ENCODE data around the gene ID4. TPM values are rescaled to one million over a fixed set of nuclear protein-coding genes. Genes with fewer than 3 reads are reported as not detected.

The ID4 gene
- total and polyA plus RNA-seq, 9 donors = 2.9 to 9.0 (median 5.1) TPM

DNA sequence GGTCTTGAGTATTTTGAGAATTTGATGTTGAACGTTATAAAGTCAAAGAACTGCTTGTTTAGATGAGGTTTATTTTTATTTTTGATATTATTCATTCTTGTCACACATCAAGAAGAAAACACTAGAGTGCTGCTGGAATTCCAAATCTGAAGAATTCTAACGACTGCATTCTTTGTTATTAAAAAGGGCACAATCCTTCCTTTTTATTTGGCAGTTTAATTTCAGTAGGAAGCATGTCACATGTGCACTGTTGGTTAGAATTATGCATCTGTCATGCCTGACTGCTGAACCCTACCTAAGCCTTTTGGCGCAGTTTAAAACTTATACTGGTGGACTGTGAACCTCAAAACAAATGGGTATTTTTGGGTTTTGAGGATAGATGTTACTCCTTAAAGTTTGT, 4.0 kb downstream of the ID4 start:
- H3K27me3 ChIP-seq (ENCODE audit: control insufficient read depth, insufficient read depth, low read length) = peaks cover 17% of the 10 kb centered on the region
- H3K9me3 ChIP-seq (replicated peaks; ENCODE audit: control insufficient read depth, low read depth, low read length) = no peaks in the 10 kb centered on the region
- WGBS (ENCODE audit: insufficient coverage) = 100% methylated on average over 1 of the region's 3 CpGs
- H3K4me3 ChIP-seq (ENCODE audit: low read length) = no peak overlapping the region
- H3K4me1 ChIP-seq (ENCODE audit: control insufficient read depth, insufficient read depth, low read length) = peaks cover 8% of the 10 kb centered on the region
- H3K36me3 ChIP-seq (ENCODE audit: control insufficient read depth, insufficient read depth, low read length) = no peaks in the 10 kb centered on the region
- no peak overlapping the region for H3K27ac ChIP-seq (ENCODE audit: low read length)
- DNase-seq = no peak

GRCh38 chr6:19842030-19842615, 5.0 kb downstream of the ID4 start:
- no peak overlapping the region for H3K27ac ChIP-seq (ENCODE audit: low read length)

GRCh38 chr6:19844689-19845088, 7.5 kb downstream of the ID4 start:
- H3K27me3 ChIP-seq (ENCODE audit: control insufficient read depth, insufficient read depth, low read length) = no peaks in the 10 kb centered on the region
- no peak overlapping the region for H3K4me3 ChIP-seq (ENCODE audit: low read length)
- DNase-seq = no peak
- no peaks in the 10 kb centered on the region for H3K36me3 ChIP-seq (ENCODE audit: control insufficient read depth, insufficient read depth, low read length)
- 71% methylated on average over 2 of the region's 2 CpGs for WGBS (ENCODE audit: insufficient coverage)
- H3K27ac ChIP-seq (ENCODE audit: low read length) = no peak overlapping the region
- H3K9me3 ChIP-seq (replicated peaks; ENCODE audit: control insufficient read depth, low read depth, low read length) = no peaks in the 10 kb centered on the region
- no peaks in the 10 kb centered on the region for H3K4me1 ChIP-seq (ENCODE audit: control insufficient read depth, insufficient read depth, low read length)

More at GRCh38 chr6:19842030-19842615, 5.0 kb downstream of the ID4 start:
- Histone ChIP-seq H3K36me3 (ENCODE audit: control insufficient read depth, insufficient read depth, low read length) (no peaks in the 10 kb centered on the region), H3K4me1 (ENCODE audit: control insufficient read depth, insufficient read depth, low read length) (peaks cover 8% of the 10 kb centered on the region), H3K4me3 (ENCODE audit: low read length) (no peak overlapping the region), H3K9me3 (replicated peaks; ENCODE audit: control insufficient read depth, low read depth, low read length) (no peaks in the 10 kb centered on the region), H3K27me3 (ENCODE audit: control insufficient read depth, insufficient read depth, low read length) (peaks cover 13% of the 10 kb centered on the region)
- DNase-seq = no peak
- WGBS (ENCODE audit: insufficient coverage) = no CpG with 5 or more reads among the region's 4 CpGs

DNA sequence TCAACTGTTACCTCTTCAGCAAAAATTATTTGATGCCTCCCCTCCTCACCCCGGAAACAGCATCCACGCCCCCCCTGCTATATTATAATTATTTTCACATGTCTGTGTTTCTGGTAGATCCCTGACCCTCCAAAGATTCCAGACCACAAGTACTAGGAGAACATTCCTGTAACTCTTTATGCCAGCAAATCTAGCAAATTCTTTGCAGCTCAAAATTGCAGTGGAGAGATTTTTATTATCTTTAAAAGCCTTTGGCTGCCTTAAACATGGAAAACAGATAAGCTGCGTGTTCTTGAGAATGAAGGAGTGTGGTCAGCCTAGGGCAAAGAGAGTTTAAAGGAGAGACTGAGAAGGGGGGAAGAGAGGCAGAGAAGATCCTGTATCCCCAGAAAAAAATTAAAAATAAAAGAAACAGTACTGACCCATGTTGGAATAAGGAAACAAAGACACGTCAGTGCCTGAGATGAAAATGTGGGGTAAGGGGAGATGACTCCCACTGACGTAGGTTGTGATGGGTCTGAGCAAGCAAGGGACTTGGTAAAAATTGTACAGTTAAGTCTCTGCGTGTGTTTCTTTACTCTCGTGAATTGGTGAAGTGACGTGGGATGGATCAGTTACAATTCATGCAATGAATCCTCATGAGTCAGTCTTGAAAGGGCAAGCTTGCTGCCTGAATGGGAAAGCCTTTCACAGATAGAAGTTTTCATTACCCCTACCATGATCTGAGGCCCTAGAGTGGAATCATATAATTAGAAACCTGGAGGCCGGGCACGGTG, 8.3 kb downstream of the ID4 start:
- Histone ChIP-seq H3K4me1 (ENCODE audit: control insufficient read depth, insufficient read depth, low read length) (no peaks in the 10 kb centered on the region), H3K27me3 (ENCODE audit: control insufficient read depth, insufficient read depth, low read length) (no peaks in the 10 kb centered on the region), H3K9me3 (replicated peaks; ENCODE audit: control insufficient read depth, low read depth, low read length) (no peaks in the 10 kb centered on the region), H3K36me3 (ENCODE audit: control insufficient read depth, insufficient read depth, low read length) (no peaks in the 10 kb centered on the region), H3K27ac (ENCODE audit: low read length) (no peak overlapping the region), H3K4me3 (ENCODE audit: low read length) (no peak overlapping the region)
- 79% methylated on average over 8 of the region's 10 CpGs for WGBS (ENCODE audit: insufficient coverage)
- no peak for DNase-seq

- no peak for DNase-seq
- H3K27me3 ChIP-seq (ENCODE audit: control insufficient read depth, insufficient read depth, low read length) = peaks cover 2% of the 10 kb centered on the region
- H3K27ac ChIP-seq (ENCODE audit: low read length) = no peak overlapping the region
- no peaks in the 10 kb centered on the region for H3K9me3 ChIP-seq (replicated peaks; ENCODE audit: control insufficient read depth, low read depth, low read length)
- WGBS (ENCODE audit: insufficient coverage) = 100% methylated on average over 2 of the region's 2 CpGs
- no peak overlapping the region for H3K4me3 ChIP-seq (ENCODE audit: low read length)
- peaks cover 5% of the 10 kb centered on the region for H3K4me1 ChIP-seq (ENCODE audit: control insufficient read depth, insufficient read depth, low read length)
- no peaks in the 10 kb centered on the region for H3K36me3 ChIP-seq (ENCODE audit: control insufficient read depth, insufficient read depth, low read length)
Observed at GRCh38 chr6:19848465-19849029, 11.4 kb downstream of the ID4 start.

DNA sequence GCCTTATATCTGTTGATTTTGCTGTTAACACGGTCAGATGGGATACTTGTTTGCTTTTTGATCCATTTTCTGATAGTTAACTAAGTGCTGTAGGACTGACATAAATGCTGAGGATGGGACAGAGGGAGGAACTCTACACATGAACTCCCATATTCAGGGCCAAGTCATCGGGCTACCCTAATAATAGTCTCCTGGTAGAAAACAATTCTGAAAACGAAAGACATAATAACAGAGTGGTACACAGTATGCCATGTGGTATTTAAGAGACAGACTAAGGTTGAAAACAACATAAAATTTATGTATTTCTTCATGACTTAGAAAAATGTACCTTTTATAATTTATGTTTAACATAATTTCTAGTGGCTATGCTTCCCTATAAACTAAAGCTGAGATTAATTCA, 12.0 kb downstream of the ID4 start:
- H3K36me3 ChIP-seq (ENCODE audit: control insufficient read depth, insufficient read depth, low read length) = no peaks in the 10 kb centered on the region
- no peak overlapping the region for H3K4me3 ChIP-seq (ENCODE audit: low read length)
- no peak for DNase-seq
- WGBS (ENCODE audit: insufficient coverage) = 57% methylated on average over 1 of the region's 3 CpGs
- peaks cover 5% of the 10 kb centered on the region for H3K4me1 ChIP-seq (ENCODE audit: control insufficient read depth, insufficient read depth, low read length)
- peaks cover 2% of the 10 kb centered on the region for H3K27me3 ChIP-seq (ENCODE audit: control insufficient read depth, insufficient read depth, low read length)
- no peak overlapping the region for H3K27ac ChIP-seq (ENCODE audit: low read length)
- no peaks in the 10 kb centered on the region for H3K9me3 ChIP-seq (replicated peaks; ENCODE audit: control insufficient read depth, low read depth, low read length)

- 83% methylated on average over 2 of the region's 4 CpGs for WGBS (ENCODE audit: insufficient coverage)
- no peak for DNase-seq
- H3K27ac ChIP-seq (ENCODE audit: low read length) = no peak overlapping the region
Observed at GRCh38 chr6:19849755-19850154, 12.6 kb downstream of the ID4 start.

GRCh38 chr6:19851241-19852089, 14.3 kb downstream of the ID4 start:
- H3K27ac ChIP-seq (ENCODE audit: low read length) = no peak overlapping the region
- peaks cover 2% of the 10 kb centered on the region for H3K27me3 ChIP-seq (ENCODE audit: control insufficient read depth, insufficient read depth, low read length)
- no peak overlapping the region for H3K4me3 ChIP-seq (ENCODE audit: low read length)
- no peaks in the 10 kb centered on the region for H3K9me3 ChIP-seq (replicated peaks; ENCODE audit: control insufficient read depth, low read depth, low read length)
- peaks cover 5% of the 10 kb centered on the region for H3K4me1 ChIP-seq (ENCODE audit: control insufficient read depth, insufficient read depth, low read length)
- 22% methylated on average over 9 of the region's 10 CpGs for WGBS (ENCODE audit: insufficient coverage)
- peak; percentile 86 for DNase-seq
- no peaks in the 10 kb centered on the region for H3K36me3 ChIP-seq (ENCODE audit: control insufficient read depth, insufficient read depth, low read length)

More at GRCh38 chr6:19849755-19850154, 12.6 kb downstream of the ID4 start:
- Histone ChIP-seq H3K4me3 (ENCODE audit: low read length) (no peak overlapping the region), H3K27me3 (ENCODE audit: control insufficient read depth, insufficient read depth, low read length) (peaks cover 2% of the 10 kb centered on the region), H3K36me3 (ENCODE audit: control insufficient read depth, insufficient read depth, low read length) (no peaks in the 10 kb centered on the region), H3K4me1 (ENCODE audit: control insufficient read depth, insufficient read depth, low read length) (peaks cover 5% of the 10 kb centered on the region), H3K9me3 (replicated peaks; ENCODE audit: control insufficient read depth, low read depth, low read length) (no peaks in the 10 kb centered on the region)

DNA sequence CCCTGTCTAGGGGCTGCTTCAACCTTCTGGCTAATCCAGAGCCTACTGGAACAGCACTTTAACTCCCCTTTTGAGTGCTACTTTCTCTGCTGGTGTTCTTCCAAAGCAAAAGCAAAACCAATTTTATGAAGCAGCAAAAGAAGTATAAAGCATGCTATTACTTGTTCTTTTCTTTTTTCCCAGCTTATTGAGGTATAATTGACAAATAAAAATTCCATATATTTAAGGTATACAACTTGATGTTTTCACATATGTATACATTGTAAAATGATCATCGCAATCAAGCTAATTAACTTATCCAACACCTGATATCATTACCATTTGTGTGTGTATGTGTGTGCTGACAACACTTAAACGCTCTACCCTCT, 14.9 kb downstream of the ID4 start:
- Histone ChIP-seq H3K4me1 (ENCODE audit: control insufficient read depth, insufficient read depth, low read length) (peaks cover 5% of the 10 kb centered on the region), H3K9me3 (replicated peaks; ENCODE audit: control insufficient read depth, low read depth, low read length) (no peaks in the 10 kb centered on the region), H3K4me3 (ENCODE audit: low read length) (no peak overlapping the region), H3K36me3 (ENCODE audit: control insufficient read depth, insufficient read depth, low read length) (no peaks in the 10 kb centered on the region), H3K27me3 (ENCODE audit: control insufficient read depth, insufficient read depth, low read length) (peaks cover 2% of the 10 kb centered on the region), H3K27ac (ENCODE audit: low read length) (no peak overlapping the region)
- DNase-seq = no peak
- WGBS (ENCODE audit: insufficient coverage) = no CpG with 5 or more reads among the region's 2 CpGs

DNA sequence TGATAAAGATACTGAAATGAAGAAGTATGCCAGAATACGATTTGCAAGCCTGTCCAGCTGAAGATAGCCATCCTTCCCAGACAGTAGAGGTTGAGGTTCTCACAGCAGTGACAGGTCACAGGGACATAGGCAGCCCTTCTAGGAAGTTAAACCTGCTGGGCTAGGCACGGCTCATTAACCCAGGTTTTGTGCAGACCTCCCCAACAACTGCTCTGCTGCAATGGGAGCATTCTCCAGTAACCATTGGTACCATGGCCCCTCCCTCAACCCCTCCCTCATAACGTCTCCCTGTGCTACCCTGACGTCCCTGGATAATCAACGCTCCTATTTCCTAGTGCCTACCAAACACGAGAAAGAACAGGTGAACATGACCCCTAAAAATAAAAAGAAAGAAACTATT, 15.8 kb downstream of the ID4 start:
- no peak for DNase-seq
- WGBS (ENCODE audit: insufficient coverage) = 81% methylated on average over 4 of the region's 6 CpGs
- no peak overlapping the region for H3K4me3 ChIP-seq (ENCODE audit: low read length)
- no peaks in the 10 kb centered on the region for H3K9me3 ChIP-seq (replicated peaks; ENCODE audit: control insufficient read depth, low read depth, low read length)
- H3K27ac ChIP-seq (ENCODE audit: low read length) = no peak overlapping the region
- peaks cover 5% of the 10 kb centered on the region for H3K4me1 ChIP-seq (ENCODE audit: control insufficient read depth, insufficient read depth, low read length)
- H3K36me3 ChIP-seq (ENCODE audit: control insufficient read depth, insufficient read depth, low read length) = no peaks in the 10 kb centered on the region
- H3K27me3 ChIP-seq (ENCODE audit: control insufficient read depth, insufficient read depth, low read length) = peaks cover 2% of the 10 kb centered on the region
